GM19467 (cell line): ENCODE data around the gene DNAJB8.

Experiments
- ATAC-seq: cut with Tn5 transposase; IDR thresholded peaks from one replicate; pipeline ENCODE4 v1.9.1; 2021; ENCODE audit warnings: mild to moderate bottlenecking, moderate library complexity; ENCODE audit not compliant: unreplicated experiment

DNAJB8 gene

GRCh38 chr3:128427872-128428822, 38.5 kb downstream of the DNAJB8 start:
- no peak for ATAC-seq

GRCh38 chr3:128427175-128427857, 39.4 kb downstream of the DNAJB8 start:
- no peak for ATAC-seq

DNA sequence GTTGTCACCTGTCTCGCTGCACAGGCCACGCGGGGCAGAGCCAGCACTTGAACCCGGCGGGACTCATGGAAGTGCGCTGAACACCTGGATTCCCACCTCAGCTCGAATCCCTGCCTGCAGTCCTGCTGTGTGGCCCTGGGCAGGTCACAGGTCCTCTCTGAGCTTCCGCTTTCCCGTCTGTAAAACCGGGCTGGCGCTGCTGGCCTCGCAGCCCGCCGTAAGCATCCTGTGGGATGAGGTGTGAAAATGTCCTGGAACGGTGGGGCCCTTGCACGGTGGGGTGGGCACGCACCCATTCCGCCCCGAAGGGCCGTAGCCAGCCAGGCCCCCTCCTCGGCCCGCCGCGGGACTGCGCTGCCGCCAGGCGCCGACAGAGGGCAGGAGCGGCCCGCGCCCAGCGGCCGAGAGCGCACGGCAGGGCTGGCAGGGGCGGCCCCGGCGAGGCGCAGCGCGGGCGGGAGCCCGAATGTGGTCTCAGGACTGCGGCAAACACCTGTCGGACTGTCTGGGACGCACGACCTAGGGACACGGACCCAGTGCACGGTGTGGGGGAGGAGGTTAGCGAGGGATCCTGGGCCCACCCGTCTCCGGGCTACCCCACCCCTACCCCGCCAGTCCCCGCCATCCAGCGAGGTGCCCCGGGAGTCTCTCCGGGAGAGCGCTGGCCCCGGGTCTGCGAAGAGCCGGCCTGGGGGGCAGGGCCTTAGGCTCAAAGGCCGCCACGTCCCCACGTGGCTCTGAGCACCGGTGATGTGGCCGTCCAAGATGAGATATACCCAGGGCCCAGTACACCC, 40.4 kb downstream of the DNAJB8 start:
- no peak for ATAC-seq

GRCh38 chr3:128425846-128426127, 40.9 kb downstream of the DNAJB8 start:
- ATAC-seq = no peak

DNA sequence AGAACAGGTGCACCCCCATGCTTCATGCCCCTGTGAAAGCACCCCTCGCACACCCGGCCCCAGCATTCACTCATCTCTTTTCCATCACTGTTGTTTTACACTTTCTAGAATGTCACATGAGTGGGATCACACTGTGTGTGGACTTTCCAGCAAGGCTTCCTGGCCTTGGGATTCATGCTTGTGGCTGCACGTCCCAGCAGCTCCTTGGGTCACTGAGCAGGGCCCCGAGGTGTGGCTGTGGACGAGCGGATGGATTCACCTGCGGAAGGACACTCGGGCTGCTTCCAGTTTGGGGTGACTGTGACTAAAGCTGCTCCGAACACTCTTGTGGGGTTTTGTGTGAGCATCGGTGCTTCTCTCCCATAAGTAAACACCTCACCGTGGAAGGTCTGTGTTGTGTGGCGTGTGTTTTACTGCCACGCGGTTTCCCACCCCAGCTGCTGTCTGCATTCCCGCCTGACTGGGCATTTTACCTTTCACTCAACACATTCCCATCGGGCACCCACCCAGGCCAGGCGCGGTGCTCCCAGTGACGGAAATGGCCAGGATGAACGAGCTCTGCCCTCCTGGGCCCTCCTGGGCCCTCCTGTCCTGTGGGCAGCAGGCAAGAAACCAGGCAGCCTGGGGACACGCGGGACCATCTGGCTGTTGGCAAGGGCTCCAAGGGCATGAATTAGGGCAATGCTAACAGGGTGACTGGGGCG, 41.4 kb downstream of the DNAJB8 start:
- ATAC-seq = no peak

- ATAC-seq = no peak
These were observed 42.1 kb downstream of the DNAJB8 start for GRCh38 chr3:128424508-128425069.

DNA sequence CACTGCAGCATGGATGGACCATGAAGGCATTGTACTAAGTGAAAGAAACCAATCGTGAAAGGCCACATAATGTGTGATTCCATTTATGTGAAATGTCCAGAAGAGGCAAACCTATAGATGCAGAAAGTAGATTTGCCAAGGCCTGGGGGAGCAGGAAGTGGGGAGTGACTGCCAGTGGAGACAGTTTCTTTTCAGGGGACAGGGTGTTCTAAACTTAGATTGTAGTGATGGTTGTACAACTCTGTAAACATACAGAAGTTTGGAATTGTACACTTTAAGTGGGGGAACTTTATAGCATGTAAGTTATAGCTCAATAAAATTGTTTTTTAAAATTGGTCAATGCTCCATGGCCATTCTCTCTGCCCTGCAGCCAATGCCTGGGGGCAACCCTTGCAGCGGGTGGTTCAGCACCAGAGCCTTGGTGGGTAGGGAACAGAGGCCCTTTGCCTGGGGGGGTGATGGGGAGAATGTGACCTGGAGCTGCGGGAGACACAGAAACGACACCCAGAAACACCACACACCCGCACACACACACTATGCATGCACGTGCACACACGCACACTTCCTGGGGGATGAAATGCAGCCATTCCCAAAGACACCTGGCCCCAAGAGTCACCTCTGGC, 43.1 kb downstream of the DNAJB8 start:
- ATAC-seq = no peak

GRCh38 chr3:128422762-128423524, 43.7 kb downstream of the DNAJB8 start:
- ATAC-seq = no peak

DNA sequence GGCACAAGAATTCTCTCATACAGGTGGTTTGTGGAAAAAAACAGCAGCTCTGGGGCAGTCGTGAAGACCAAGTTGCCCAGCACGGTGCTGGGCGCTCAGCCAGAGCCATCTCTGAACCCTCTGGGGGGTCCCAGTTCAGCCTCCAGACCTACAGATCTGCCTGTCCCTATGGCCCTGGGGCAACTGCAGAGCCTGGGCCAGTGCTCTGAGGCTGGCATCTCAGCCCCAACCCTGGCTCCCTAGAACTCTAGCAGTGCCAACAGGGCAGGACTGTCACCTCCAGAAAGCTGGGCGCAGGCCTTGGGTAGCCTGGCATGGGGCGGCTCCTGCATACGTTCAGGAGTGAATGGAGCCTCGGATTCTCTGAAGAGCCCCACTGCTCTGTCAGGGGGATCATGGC, 44.7 kb downstream of the DNAJB8 start:
- ATAC-seq = no peak

DNA sequence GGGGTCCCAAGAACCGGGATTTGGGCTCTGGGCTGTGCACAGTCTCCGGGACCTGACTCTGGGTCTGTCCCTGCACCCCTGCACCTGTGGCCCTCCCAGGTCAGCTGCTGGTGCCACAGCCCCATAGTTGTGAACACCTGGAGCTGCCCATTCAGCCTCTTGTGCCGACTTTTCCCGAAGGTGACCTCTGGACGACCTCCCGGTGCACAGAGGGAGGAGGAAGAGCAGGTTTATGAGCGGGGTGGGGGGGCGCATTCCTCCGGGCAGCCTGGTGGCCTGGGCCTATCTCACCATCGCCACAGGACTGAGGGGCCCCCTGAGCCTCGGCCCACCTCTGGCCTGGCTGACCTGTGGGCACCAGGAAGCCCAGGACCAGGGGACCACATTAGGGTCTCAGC, 45.3 kb downstream of the DNAJB8 start:
- no peak for ATAC-seq

- no peak for ATAC-seq
These were observed 45.8 kb downstream of the DNAJB8 start for GRCh38 chr3:128420720-128421438.

DNA sequence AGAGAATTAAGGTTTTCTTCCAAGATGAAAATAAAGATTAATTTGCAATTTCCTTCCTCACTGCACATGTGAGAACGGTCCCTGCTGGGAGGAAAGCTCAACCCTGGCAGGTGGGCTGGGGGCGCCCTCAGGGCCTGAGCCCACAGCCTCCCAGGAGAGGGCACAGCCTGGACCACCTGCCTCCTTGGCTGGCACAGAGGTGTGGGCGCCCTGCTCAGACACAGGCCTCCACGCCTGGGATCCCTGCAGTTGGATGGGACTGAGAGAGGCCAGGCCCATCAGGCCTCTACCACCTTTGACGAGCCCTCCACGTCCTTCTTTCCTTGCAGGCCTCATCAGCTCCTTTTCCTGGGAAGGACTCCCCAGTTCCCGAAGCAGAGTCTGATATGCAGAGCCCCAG, 46.4 kb downstream of the DNAJB8 start:
- ATAC-seq = no peak

- ATAC-seq = no peak
These were observed 47.4 kb downstream of the DNAJB8 start for GRCh38 chr3:128419311-128419710.

- ATAC-seq = no peak
These were observed 47.8 kb downstream of the DNAJB8 start for GRCh38 chr3:128418900-128419299.

GRCh38 chr3:128416578-128417211, 50.0 kb downstream of the DNAJB8 start:
- no peak for ATAC-seq

DNA sequence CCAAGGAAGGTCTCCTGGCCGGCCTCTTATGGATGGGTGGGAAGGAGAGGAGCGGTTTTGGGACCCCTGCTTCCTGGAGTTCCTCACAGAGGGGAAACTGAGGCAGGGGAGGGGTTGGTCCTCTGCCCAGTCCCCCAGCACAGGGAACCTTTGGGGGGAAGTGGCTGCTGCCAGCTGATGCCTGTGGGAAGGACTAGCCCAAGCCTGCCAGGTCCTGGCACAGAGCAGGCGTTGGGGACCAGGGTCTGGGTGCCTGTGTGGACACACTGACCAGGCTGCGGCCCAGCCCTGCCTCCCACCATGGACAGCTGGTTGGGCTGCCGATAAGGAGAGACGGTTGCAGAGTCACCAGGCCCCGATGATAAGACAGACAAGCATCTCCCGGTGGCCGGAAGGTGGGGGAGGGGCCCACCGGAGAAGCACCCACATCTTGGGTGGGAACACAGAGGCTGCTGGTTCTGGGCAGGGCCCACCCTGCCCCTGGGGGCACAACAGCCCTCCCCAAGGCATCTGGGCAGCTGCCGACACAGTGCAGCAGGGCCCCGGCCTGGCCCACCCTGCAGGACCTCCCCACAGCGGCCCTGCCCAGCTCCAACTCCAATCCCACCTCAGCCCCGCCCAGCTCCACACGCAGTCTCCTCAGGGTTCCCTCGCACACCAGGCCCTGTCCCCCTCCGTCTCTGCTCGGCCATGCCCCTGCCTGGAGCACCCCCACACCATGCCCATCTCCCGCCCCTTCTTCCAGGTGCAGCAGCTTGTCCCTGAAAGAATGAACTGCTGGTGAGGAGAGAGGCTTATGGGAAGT, 50.7 kb downstream of the DNAJB8 start:
- ATAC-seq = no peak

DNA sequence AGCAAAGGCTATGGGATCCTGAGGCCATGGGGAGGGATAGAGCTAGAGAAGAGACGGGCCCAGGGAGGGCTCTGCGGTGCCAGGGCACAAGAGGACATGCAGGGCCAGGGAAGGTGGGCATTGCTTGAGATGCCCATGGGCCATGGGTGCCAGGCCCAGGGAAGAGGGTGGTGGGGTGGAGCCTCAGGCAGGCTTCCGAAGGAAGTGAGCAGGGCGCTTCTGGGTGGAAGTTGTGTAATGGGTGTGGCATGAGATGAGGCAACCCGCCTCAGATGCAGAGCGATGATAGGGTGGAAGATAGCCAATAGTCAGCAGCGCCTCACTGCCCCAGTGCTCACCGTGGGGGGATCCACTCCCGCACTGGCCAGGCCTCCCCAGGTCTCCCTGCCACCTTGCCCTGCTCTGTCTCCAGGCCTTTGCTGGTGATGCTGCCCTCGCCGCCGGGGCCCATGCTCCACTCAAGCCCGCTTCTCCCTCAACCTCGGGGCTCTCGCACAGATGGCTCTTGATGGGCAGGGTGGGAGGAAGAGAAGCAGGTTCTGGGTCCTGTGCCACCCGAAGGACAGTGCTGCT, 51.4 kb downstream of the DNAJB8 start:
- ATAC-seq = no peak
